AG04450 (cell line): ENCODE results near the gene GLB1L. TPM values are rescaled to one million over a fixed set of nuclear protein-coding genes. Genes with fewer than 3 reads are reported as not detected.

Source experiments
- CTCF ChIA-PET: fragments of 300-600, 350-600 bp; formaldehyde crosslinking; extraction: SDS; loops from one replicate; lab custom pipeline; 2022; ENCODE audit warnings: antibody characterized with exemption, inconsistent platforms; lab: Charles Lee
- POLR2A ChIA-PET: fragments of 350-600 bp; formaldehyde crosslinking; extraction: SDS; loops from one replicate; lab custom pipeline; 2021; ENCODE audit warnings: antibody characterized with exemption, inconsistent platforms; lab: Yijun Ruan, JAX
- DNase-seq: peaks from one replicate; pipeline ENCODE4 v3.0.0-alpha.2; 2011; ENCODE audit warnings: low read depth, low spot score
- H3K27ac ChIP-seq: one replicate; pipeline ENCODE4 v1.5.1; 2012; ENCODE audit warnings: low read depth, low read length, control low read depth
- H3K27me3 ChIP-seq: one replicate; pipeline ENCODE4 v1.6.0; 2012; ENCODE audit warnings: low read length; ENCODE audit not compliant: control insufficient read depth, insufficient read depth
- H3K4me3 ChIP-seq: 2 replicates; pipeline ENCODE4 v1.5.1; 2011; ENCODE audit warnings: mild to moderate bottlenecking, low read depth, low read length, control low read depth
- H3K9me3 ChIP-seq: 2 replicates; pipeline ENCODE4 v1.5.1; 2012; ENCODE audit warnings: low read length; ENCODE audit not compliant: control insufficient read depth, insufficient read depth
- CTCF ChIP-seq: IDR thresholded peaks from 2 replicates; pipeline ENCODE4 v1.5.1; 2011; ENCODE audit warnings: low read depth, low read length, control low read depth, inconsistent platforms
- polyA plus RNA-seq: library from polyadenylated mRNA; depleted of rRNA; stranded (reverse); fragments of >200 nt; gene quantifications from 2 replicates; pipeline ENCODE4 v1.2.3, GENCODE V29; 2011

The GLB1L gene
- polyA plus RNA-seq, 1 experiment, result 9.6 TPM

DNA sequence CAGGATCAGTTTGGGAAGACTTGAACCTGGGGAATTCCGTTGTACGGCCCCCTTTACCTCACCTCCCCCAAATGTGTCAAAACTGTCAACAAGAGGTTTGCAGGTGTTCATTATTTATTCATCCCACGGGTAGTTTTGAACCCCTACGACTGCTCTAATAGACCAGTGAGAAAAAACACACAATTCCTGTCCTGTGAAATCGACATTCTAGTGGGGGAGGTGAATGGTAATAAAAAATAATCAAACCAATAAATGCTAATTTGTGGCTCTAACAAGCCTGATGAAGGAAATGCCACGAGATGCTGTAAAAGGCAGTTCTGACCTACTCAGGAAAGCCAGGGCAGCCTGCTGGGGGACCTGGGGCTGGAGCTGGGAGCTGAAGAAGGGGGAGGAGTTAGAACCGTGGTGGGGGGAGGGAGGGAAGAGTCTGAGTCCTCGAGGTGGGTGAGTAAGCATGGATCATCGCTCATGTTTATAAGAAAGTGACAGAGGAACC, 33.5 kb upstream of the GLB1L start:
- no peak for DNase-seq
- POLR2A ChIA-PET, result interaction anchor here (0.6 to 2.9 kb wide), 14 partner anchors 11 to 205 kb away, joined by 3 to 11 read pairs (median 6); partner anchors contain the start of genes ABCB6, ANKZF1, ATG9A and DNPEP
- TF ChIP-seq CTCF, result no peak
- peak overlapping the region; percentile 90 for H3K27ac ChIP-seq
- no peak overlapping the region for H3K4me3 ChIP-seq
- H3K9me3 ChIP-seq, result no peaks in the 10 kb centered on the region
- CTCF ChIA-PET, result interaction anchor here (0.6 to 9.0 kb wide), 14 partner anchors 12 to 119 kb away, joined by 3 to 115 read pairs (median 18); partner anchors contain the start of genes ANKZF1, ATG9A, GLB1L and STK16
- H3K27me3 ChIP-seq, result no peaks in the 10 kb centered on the region

DNA sequence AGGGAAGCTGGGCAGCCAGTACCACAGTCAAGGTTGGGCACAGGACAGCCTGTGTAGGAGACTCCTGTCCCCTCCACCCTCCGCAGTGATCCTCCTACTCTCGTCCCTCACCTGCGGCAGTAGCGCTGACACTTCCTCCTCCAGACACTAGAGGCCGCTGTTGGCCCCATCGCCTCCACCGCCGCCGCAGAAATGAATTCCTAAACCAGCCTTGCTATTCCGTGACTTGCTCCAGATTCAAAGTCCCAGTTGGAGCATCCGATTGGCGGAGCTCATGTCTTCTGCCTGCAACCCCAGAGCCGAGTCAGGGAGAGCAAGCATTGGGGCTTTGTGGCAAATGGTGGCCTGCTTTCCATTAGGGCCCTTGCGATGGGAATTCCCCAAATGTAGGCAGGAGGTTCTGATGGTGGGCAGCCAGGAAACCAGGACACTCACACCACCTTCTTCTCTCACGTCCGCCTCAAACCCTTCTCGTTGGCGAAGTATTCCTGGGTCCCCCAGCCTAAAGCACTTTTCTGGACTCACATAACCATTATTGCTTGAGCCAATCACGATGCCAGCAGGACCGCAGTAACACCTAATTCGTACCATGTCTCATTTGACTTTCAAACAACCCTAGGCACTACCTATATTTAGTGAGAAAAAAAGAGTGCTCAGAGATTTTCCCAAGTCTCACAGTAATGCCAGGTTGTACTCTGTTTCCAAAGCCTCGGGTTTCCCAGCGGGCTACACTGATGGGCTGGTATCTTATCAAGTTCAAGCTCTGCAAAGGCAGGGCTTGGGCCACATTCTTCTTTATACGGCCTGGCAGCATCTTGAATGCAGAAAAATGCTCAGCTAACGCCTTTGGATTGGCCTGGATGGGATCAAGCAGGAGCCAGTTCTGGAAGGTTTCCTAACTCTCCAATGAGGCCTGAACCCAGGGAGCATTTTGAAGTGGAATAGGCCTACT, 32.7 kb upstream of the GLB1L start:
- no peaks in the 10 kb centered on the region for H3K27me3 ChIP-seq
- no peaks in the 10 kb centered on the region for H3K9me3 ChIP-seq
- no peak overlapping the region for H3K4me3 ChIP-seq
- DNase-seq, result peak; percentile 27
- ChIA-PET CTCF (interaction anchor here (0.6 to 9.0 kb wide), 32 partner anchors 11 to 896 kb away, joined by 3 to 115 read pairs (median 6); partner anchors contain the start of genes ANKZF1, ATG9A, GLB1L and SLC23A3), POLR2A (interaction anchor here (0.6 to 2.9 kb wide), 13 partner anchors 12 to 206 kb away, joined by 3 to 11 read pairs (median 6); partner anchors contain the start of genes ANKZF1, ATG9A, DNPEP and GLB1L)
- peak overlapping the region; percentile 90 for H3K27ac ChIP-seq
- TF ChIP-seq CTCF, result peak; percentile 98

GRCh38 chr2:219274361-219274921, 29.2 kb upstream of the GLB1L start:
- peaks cover 4% of the 10 kb centered on the region for H3K27me3 ChIP-seq
- TF ChIP-seq CTCF, result no peak
- peak; percentile 37 for DNase-seq
- H3K9me3 ChIP-seq, result no peaks in the 10 kb centered on the region
- POLR2A ChIA-PET, result interaction anchor here (0.7 to 1.1 kb wide), 2 partner anchors 21 to 22 kb away, joined by 3 to 4 read pairs; partner anchors contain the start of genes TUBA4A and TUBA4B
- H3K4me3 ChIP-seq, result 0 out of 2 replicates have a peak overlapping the region, but pooled peaks have one; percentile 13
- CTCF ChIA-PET, result interaction anchor here (1.2 to 1.6 kb wide), 4 partner anchors 18 to 115 kb away, joined by 3 to 9 read pairs (median 4); no protein-coding TSS in a partner anchor
- H3K27ac ChIP-seq, result peak overlapping the region; percentile 68

GRCh38 chr2:219273937-219274336, 28.7 kb upstream of the GLB1L start:
- POLR2A ChIA-PET, result interaction anchor here (1.1 kb wide), 1 partner anchor 20 kb away, joined by 3 read pairs; the partner anchor contains the start of gene TUBA4A
- no peak for DNase-seq
- H3K9me3 ChIP-seq, result no peaks in the 10 kb centered on the region
- peak overlapping the region; percentile 68 for H3K27ac ChIP-seq
- H3K4me3 ChIP-seq, result no peak overlapping the region
- peaks cover 4% of the 10 kb centered on the region for H3K27me3 ChIP-seq
- no peak for TF ChIP-seq CTCF
- CTCF ChIA-PET, result interaction anchor here (1.2 to 1.6 kb wide), 4 partner anchors 18 to 114 kb away, joined by 3 to 9 read pairs (median 4); no protein-coding TSS in a partner anchor
